ENCODE data around the gene NYAP2. TPM values are rescaled to one million over a fixed set of nuclear protein-coding genes. Genes with fewer than 3 reads are reported as not detected.

Gene NYAP2
- total RNA-seq, 1 experiment from 2014 or later, result 2.3 TPM

DNA sequence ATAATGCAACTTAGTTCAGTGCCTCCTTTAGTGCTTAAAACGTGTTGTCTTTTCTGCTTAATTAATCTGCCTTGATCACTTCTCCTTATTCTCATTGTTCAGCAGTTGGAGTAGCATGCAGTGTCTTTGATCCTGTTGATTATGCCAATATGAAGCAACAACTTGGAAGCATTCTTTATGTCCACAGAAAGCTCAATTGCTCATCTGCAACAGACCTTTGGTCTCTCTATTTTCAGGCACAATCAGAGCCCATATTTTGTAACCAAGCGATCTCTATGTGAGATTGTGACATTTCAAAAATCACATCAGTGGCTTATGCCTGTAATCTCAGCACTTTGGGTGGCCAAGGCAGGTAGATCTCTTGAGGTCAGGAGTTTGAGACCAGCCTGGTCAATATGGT lies 217.3 kb downstream of the NYAP2 start:
- no peak for DNase-seq (ENCODE audit: low read depth)

DNA sequence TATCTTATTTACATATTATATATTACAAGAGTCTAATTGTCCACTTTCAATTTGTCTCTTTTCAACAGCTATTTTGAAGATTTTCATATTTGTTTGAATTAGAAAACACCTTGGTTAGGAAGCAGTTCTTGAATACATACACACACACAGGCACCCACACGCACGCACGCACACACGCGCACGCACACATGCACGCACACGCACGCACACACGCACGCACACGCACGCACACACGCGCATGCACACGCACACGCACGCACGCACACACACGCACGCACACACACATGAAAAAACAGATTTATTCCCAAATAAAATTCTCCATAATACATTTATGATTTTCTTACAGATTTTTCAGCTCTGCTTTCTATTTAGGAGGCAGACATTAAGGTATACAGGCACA lies 220.7 kb downstream of the NYAP2 start:
- DNase-seq (ENCODE audit: low read depth), result no peak

DNA sequence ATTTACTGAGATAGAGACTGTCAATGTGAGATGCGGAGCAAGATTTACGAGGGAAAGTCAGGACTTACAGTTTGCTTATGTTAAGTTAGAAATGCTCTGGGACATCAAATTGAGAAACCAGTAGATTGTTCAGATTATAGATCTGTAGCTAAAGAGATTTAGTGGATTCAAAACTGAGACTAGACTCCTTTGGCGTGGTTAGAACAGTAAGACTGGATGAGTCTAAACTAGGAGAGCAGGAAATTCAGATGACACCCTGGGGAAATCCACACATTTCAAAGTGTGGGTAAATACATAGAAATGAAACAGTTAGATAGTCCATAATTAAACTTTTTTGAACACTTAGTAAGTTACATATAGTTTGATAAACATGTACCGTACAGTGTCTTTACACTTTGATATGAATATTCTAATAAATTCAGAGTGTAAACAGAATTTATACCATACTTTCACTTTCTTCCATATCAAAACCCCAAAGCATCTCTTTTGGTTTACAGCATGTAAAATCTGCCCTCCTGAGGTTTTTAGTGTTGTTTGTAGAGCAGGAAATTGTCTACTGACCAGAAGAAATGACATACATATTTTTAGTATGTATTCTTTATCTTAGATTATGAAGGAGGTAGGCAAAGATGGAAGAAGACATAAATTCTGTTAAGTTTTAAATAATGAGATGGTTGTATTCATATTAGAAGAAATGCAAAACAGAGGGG lies 231.5 kb downstream of the NYAP2 start:
- no peak for DNase-seq (ENCODE audit: low read depth)

DNA sequence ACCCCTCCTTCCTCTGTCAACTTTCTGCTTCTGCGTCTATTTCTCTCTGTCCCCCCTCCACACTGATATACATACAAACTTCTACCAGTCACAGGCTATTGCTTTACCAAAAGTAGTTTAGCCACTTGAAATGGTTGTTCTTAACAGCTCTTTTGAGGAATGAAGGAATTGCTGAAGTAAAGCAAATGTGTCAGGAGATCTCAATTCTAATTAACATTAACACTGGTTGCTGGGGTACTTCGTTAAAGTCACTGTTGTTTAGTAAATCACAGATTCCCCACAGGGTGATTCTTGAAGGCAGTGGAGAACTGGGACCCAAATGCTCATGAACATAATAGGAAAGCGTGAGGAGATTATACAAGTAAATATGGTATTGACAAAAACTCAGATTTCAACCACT lies 232.8 kb downstream of the NYAP2 start:
- DNase-seq (ENCODE audit: low read depth), result no peak

DNA sequence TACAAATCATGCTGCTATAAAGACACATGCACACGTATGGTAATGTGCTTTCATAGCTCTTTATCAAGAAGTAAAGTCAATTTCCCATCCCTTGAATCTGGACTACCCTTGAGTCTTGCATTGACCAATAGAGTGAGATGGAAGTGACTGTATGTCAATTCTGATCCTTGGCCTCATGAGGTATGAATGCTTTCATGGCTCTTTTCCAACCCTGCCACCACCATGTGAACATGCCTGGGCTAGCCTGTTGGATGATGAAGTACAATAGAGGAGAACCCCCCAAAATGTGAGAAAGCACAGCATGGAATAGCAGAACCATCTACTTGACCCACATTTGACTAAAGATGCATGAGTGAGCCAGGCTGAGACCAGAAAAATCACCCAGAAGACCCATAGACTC lies 237.0 kb downstream of the NYAP2 start:
- no peak for DNase-seq (ENCODE audit: low read depth)

DNA sequence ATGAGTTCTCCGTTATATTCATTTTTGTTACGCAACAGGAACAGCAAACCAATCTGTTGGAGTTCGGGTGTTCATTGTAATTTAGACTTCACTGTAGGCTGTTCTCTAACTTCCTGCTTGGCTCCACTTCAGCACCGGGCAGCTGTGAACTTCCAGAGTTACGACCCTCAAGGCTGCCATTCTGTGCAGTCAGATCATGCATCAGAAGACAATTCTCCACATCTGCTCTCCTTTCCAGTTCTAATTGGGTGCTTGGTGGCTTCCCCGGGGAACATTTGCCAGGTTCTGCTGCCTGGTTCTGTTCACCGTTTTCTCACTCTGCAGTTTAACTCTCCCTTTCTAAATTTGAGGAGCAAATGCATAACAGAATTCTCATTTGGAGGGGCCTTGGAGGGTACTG lies 237.7 kb downstream of the NYAP2 start:
- DNase-seq (ENCODE audit: low read depth), result no peak

DNA sequence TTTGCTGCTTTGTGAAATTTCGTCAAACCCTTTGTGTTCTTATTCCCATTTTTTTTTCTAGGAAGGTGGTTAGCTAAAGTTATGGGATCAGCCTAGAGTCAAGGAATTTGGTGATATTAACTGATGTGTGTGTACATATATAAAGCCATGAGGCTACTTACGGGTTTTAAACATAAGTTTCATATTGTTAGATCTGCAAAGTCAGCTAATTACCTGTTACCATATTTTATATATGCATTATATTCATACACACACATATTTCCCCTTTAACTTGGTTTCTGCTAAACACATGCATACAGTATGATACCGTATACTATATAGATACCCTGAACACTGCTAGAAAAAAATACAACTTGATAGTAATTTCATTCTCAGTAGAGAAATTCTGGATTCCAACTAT lies 241.0 kb downstream of the NYAP2 start:
- DNase-seq (ENCODE audit: low read depth), result no peak

DNA sequence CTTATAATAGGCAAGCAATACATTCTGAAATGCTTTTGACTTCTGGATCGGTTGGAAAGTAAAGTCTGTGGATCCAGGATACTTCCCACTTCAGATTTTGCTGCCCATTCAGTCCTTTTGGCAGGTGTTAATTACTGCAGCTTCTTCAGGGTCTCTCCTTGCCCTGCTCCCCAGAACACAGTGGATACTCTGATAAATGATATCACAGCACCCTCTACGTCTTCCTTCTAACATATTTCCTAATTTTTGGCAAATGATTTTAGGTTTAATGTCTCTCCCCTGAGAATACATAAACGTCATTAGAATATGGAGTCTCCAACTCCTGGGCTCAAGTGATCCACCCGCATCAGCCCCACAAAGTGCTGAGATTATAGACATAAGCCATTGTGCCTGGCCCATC lies 249.8 kb downstream of the NYAP2 start:
- no peak for DNase-seq (ENCODE audit: low read depth)

DNA sequence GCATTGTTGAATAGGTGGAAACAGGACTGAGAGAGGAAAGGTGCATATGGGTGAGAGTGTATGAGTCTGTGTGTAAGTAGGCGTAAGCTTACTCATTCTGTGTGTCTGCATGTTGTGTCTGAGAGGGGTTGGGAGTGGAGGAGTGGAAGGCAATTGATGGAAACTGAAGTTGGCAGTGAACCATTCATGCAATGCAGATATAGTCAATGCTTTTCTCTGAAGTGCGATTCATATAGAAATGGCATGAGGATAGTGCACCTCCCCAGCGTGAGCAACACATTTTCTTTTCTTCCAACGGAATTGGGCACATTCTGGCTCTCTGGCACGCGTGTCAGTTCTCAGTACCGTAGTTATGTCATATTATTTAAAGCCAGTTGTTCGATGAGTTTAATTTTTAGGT lies 250.5 kb downstream of the NYAP2 start:
- no peak for DNase-seq (ENCODE audit: low read depth)

DNA sequence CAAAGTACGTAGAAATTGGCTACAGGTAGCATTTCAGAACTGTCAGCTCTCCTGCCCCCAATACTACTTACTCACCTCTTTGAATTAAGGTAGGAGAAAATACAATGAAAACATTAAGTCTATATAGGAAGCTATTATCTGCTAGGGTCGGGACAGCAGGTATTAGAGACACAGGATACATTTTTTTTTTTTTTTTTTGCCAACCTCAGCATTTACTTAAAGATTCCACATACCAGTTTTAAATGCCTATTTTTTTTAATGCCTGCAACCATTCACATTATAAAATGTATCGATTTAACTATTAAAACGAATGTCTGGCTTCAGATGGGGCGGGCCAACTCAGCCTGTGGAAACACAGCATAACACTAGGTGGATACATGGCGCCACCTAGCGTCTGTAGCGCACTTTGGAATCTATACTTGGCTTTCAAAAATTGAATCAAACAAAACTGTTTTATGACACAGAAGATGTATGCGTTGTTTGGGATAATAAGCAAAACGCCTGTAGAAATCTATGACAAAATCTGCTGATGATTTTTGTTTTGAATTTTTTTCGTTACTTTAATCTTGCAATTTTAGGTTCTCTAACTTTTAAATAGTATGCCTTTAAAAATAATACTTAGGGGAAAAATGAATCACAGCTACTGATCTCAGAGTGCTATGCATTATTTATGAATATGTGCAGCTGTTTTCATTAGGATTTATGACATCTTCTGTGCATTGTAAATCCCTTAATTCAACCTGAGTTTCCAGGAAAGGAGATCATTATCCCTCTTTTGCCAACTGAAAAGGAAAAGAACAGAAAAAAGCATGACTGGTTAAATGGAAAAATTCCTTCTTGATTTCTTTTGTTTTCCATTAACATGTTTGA lies 261.0 kb downstream of the NYAP2 start:
- peak; percentile 65 for DNase-seq (ENCODE audit: low read depth)

DNA sequence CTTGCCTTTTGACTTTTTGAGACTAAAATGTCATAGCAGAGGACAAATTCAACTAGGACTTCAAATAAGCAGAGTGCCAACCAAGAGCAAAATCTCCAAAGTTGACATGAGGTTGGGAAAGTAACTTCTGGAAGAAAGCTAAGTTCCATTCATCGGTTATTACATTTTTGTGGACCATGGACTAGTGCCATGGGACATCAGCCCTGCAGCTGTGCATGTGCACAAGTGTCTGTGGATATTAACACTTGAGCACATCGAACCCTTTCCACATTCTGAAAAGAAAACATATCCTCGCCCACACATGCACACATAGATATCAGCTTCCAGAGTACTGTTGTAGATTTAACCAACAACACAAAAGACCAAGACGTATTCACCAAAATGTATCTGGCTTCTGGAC lies 262.6 kb downstream of the NYAP2 start:
- DNase-seq (ENCODE audit: low read depth), result no peak

DNA sequence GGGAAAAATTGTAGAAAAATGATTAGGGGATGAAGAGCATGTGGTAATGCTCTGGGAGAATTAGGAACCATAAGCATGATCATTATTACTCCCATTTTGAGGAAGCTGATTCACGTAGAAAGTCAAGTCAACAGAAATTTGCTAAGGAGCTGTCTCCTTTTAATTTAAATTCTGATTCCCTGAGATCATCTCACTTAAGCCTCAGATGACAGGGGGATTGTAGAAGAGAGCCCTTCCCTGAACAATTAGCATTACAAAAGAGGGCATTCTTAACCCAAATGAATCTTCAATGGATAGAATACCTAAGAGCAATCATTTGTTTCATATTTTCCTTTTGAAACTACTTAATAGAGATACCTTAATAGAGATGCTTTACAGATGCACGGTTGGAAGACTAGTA lies 267.9 kb downstream of the NYAP2 start:
- DNase-seq (ENCODE audit: low read depth), result no peak

DNA sequence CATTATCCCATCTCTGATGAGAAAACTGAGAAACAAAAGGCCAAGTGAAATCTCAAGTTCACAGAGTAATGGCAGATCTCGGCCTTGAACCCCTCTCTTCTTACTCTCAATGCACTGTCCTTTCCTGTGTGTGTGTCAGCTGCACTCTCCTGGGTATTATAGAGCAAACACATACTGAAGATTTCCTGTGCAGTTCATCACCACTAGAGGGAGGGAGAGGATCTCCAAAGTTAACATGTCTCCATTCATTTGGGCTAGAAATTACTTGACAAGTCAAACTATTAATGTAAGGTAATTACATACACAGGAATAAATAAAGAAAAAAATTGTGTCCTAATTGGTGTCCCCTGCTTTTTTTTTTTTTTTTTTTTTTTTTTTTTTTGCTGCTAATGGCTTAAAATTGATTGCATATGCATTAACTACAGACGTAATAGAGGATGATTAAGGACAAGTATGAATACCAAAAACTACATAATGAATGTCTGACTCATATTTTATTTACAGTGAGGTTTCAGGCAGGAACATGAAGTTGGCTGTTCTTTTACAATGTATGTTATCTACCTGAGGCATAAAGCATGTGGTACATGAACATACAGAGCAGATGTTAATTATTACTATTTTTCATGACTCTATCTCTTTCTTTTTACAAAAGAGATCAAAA lies 269.2 kb downstream of the NYAP2 start:
- DNase-seq (ENCODE audit: low read depth), result peak; percentile 64

DNA sequence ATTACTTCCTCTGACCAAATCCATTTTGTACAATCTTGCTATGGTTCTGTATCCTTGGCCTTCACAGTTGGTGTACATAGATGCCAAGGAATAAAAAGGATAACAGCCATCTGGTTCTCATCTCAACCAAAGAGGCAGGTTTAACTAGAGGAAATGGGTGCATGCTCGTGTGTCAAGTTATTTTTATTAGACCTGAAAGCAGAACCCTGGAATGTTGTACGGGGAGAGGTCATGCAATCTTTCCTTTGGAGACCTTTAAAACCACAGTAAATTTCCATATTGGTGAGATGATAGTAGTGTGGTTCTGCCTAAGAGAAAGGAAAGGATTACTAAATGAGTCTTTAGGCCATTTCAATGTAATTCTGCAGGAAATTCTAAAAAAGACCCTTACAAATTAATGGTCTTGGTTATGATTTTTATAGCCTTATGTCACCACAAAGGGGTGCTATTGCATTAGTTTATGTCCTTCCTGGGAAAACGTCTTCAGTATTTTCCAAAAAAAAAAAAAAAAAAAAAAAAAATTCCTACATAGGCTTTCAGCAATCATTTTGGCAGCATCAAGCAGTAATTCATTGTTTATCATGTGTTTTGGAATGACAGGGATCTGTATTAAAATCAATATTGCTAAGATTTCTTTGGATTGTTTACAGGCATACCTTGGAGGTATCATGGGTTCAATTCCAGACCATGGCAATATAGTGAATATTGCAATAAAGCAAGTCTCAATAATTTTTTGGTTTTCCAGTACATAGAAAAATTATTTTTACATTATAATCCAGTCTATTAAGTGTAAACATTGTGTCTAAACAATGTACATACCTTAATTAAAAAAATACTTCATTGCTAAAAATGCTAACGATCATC lies 270.8 kb downstream of the NYAP2 start:
- DNase-seq (ENCODE audit: low read depth), result peak; percentile 55

DNA sequence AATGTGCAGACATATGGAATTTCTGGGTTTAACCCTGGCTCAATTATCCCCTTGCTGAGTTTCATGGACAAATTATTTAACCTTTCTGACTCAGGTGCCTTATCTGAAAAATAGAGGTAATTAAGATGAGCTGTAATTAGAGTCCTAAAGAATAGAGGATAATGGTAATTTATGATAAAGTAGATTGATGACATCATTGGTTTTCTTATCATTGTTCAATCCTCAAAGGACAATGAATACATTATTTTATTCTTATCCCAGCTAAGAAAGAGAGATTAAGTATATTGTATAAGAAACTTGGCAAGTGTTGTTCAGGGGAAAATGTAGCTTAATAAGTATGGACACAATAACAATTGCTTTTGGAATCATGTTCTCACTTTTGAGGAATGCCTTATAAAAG lies 279.3 kb downstream of the NYAP2 start:
- DNase-seq (ENCODE audit: low read depth), result no peak

DNA sequence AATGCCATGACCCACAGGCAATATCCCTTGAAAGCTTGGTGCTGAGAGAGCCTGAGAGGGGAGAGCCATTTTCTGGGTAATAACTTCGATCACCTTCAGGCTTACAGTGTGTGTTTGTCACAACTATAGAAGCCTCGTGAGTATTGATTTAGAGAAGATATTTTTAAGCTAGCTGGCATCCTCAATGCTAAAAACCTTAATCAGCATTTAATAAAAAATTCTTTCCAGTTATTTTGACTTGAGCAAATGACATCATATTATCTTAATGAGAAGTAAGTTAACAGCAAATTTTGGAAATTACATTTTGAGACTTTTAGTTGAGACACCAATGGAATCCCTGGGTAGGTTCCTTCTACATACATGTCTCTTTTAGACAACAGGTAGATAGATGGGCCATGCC lies 283.7 kb downstream of the NYAP2 start:
- no peak for DNase-seq (ENCODE audit: low read depth)

DNA sequence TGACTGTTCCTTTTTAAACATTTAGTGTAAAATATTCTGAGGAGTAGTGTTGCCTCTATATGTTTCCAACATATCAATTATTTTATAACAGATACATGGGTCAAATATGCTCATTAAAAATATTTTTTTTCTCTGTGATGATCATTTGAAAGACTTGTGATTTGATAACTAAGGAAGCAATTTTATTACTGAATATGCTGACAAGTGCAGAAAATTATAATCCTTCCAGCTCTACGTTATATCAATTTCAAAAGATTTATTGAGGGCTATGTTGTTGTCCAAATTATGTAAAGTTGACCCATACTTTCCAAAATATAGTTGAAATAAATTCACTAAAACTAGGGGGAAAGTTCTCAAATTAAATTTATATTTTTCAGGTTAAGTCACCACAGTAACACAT lies 290.6 kb downstream of the NYAP2 start:
- no peak for DNase-seq (ENCODE audit: low read depth)

DNA sequence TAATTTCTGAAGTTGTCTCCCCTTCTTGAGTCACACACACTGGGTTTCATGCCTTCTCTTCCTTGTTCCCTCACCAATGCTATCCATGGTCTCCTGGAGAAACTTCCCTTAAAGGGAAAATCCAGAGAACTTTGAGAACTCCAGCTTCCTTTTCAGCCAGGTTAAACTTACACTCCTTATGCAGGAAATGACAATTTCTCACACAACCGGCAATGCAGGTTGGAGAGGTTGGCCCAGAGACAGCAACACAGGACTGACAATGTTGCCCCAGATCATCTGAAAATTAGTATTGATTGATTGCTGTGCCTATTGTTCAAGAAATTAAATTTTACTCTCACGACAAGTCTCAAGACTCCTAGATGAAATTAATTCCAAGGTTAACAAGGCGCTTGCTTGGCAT lies 292.2 kb downstream of the NYAP2 start:
- no peak for DNase-seq (ENCODE audit: low read depth)

DNA sequence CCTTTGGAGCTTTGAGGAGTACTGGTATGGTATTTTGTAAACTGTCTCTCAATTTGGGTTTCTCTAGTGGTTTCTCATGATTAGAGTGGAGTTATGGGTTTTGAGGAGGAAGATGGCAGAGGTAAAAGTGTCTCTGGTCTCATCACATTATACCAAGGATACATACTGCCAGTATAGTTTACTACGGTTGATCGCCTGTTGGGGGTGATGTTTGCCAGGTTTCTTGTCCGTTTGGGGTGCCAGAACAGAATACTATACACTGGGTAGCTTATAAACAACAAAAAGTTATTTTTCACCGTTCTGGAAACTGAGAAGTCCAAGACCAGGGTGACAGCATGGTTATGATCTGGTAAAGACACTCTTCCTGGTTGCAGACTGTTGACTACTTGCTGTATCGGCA lies 293.7 kb downstream of the NYAP2 start:
- no peak for DNase-seq (ENCODE audit: low read depth)

DNA sequence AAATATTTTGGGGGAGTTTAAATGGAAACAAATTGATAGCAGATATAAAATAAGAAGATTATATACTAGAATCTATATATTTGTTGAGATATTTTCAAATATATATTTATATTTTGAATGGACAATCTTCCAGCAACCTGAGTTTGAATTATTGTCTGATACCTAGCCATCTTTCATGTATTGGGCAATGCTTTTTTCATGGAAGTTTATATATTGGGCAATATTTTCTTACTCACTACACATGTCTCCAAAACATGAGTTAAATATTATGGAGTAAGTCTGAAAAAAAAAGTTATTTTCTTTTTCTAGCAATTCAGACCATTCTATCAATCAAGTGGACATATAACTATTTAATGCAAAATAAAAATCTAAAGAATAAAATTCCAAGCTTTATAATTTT lies 295.2 kb downstream of the NYAP2 start:
- DNase-seq (ENCODE audit: low read depth), result no peak

DNA sequence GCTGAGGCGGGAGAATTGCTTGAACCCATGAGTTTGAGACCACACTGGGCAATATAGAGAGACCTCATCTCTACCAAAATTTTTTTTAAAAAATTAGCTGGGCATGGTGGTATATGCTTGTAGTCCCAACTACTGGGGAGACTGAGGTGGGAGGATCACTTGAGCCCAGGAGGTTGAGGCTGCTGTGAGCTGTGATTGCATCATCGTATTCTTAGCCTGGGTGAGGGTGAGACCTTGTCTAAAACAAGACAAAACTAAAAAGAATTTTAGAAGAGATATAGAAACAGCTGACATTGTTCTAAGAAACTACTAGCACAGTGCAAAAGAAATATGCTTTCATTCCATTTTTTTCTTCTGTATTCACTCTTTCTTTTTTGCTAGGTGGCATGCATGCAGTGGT lies 298.4 kb downstream of the NYAP2 start:
- no peak for DNase-seq (ENCODE audit: low read depth)
